OCI-M1 (cell line): Measurements from ENCODE around the gene TACR2.

Source experiments
- DNase-seq: peaks from one replicate; lab custom pipeline; 2025; lab: John Stamatoyannopoulos, UW

TACR2 gene

DNA sequence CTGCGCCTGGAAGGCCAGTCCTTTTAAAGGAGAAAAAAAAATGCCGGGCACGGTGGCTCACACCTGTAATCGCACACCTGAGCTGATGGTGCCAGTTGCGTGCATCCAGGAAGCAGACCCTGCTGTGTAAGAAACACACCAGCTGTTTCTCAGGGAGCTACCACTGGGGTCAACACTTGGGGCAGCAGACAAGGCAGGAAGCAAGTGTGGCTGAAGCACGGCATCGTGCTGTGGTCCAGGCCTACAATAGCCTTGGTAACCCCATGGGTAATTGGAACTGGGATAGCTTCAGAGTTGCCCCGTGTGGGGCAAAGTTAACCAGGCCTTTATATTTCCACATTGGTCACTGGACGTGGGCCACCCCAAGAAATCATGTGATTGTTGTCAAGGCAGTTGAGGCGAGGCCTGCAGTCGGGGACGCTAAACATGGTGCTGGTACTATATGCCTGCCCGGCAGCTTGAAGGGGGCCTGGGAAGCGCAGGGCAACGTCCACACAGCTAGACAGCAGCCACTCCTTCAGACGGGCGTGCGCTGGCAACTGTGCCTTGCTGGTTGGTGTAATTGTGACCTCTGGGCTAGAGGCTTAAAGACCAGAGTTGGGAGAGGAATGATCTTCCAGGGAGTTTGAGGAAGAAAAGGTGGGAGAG lies 2.5 kb upstream of the TACR2 start:
- DNase-seq: no peak

DNA sequence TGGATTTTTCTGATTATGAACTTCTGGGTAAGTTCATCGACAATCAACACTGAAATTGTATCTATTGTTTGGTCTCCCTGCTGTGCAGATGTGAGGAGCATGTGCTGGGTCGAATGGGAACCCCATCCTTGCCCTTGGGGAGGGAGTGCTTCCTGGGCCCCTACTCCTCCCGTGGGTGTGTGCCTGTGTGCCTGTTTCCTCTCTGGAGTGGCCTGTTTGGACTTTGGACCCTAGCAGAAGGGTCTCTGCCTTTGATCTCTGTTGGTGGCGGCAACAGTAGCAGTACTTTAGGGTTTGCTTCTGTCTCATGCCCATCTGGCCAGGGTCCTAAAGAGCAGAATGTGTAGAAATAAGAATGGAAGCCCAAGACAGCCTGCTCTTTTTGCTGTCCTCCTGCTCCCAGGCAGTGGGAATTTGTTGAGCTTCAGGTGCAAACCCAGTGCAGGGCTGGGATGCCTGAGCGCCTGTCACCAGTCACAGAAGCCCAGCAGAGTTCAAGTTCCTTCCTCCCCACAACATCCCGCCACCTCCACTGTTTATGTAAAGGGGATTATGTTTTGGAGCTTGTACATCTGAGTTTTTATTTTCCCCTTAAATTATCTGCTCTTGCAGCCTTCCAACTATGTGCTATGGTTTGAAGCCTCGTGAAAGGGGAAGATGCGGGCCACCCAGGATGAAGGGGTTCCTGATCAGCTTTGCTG lies 1.5 kb upstream of the TACR2 start:
- no peak for DNase-seq

DNA sequence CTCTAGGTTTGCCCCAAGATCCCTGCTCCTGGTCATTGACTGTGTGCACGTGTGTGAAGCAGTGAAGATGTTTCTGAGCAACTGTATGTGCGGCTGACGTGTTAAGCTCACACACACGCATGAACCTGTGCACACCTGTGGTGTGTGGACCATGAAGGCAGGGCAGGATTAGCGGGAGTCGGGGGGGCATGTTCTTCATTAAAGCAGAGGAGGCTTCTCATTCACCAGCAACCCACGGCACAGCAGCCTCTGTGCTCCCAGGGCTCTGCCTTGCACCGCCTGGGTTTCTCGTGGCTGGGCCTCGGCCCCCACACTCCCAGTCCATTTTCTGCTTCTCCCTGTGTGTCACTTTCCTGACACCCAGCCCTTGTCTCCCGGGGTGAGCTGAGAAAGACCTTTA lies 824 bp upstream of the TACR2 start:
- no peak for DNase-seq

DNA sequence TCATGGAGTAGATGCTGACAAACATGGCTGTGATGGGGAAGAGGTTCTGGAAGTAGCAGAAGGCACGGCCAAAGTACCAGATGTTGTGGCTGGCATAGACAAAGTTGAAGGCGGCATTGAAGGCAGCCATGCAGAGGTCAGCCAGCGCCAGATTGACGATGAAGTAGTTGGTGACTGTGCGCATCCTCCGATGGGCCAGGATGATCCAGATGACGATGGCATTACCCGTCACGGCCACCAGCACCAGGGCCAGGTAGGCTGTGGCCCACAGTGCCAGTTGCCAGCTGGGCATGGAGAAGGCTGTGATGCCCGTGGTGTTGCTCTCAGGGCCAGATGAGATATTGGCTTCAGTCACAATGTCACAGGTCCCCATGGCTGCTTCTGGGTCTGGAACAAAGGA lies 767 bp downstream of the TACR2 start:
- DNase-seq: no peak

DNA sequence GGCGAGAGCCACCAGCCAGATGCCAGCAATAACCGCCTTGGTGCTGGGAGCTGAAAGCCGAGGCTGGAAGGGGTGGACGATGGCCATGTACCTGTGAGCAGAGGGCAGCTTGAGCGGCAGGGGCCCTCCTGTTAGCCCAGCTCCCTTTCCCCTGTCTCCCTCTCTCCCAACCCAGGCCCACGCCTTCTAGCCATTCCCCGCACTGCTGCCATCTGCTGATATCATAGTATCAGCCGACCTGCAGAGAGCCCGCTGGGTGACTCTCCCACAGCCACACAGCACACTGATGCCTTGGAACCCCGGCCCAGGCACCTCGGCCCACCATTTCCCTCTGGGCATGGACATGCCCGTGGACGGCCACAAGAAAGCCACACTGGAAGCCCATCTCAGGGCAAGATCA lies 1.7 kb downstream of the TACR2 start:
- no peak for DNase-seq

DNA sequence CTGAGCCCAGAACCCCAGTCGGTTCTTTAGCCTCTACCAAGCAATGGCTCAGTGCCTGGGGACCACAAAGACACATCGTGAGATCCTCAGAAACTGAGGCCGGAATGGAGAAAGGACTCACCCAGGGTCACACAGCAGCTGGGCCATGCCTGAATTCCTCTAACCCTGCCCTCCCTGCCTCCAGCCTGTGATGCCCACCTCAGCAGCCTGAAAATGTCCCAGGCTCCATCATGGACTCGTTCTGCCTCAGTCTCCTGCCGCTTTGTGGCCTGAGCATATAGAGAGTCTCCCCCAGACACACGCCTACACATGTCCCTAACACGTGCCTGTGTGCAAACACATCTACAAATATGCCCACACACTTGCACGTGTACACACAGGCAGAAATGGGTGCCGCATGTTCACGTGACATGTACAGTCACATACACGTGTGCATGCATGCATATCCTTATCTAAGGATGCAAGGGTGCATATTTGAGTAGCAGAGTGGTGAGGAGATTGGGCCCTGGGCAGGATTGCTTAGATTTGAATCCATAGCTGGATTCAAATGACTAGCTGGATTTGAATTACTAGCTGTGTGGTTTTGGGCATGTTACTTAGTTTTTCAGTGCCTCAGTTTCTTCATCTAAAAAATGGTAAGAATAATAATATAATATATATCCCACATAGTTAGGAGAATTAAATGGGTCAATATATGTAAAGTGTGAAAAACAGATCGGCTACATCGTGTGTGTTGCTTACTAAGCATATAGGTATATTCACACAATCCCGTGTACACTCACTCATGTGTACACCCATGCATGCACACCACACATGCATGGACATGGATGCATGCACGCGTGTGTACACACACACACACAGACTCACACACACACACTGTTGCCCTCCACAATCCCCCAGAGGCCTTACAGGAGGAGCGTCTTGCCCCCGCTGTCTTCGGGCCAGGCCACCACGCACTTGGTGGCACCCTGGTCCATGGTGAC lies 2.4 kb downstream of the TACR2 start:
- no peak for DNase-seq

DNA sequence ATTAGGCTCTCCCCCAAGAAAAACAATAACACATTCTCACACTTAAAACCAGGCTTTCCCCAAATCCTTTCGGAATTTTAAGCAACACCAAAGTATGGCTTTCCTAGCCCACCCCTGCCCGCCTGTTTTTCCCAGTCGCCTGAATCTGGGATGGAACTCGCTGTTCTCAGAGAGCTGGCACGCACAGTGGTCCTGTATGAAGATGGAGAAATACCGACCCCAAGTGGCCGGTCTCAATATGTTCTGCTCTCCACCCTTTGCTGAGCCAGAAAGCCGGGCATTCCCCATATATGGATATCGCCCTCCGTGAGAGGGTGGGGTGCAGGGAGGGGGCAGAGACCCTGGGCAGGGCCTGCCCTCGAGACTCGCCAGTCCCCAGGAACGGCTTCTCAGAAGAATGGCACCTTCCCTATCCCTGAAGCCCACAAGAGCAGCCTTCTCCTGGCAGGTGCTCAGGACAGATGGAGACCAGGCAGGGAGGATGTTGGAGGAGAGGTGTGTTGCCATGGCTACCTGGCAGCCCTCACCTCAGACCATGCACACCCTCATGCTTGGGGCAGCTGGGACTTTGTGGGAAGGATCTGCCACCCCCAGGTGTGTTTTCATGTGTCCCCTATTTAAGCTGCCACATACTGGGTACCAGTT lies 3.4 kb downstream of the TACR2 start:
- peak; percentile 77 for DNase-seq

DNA sequence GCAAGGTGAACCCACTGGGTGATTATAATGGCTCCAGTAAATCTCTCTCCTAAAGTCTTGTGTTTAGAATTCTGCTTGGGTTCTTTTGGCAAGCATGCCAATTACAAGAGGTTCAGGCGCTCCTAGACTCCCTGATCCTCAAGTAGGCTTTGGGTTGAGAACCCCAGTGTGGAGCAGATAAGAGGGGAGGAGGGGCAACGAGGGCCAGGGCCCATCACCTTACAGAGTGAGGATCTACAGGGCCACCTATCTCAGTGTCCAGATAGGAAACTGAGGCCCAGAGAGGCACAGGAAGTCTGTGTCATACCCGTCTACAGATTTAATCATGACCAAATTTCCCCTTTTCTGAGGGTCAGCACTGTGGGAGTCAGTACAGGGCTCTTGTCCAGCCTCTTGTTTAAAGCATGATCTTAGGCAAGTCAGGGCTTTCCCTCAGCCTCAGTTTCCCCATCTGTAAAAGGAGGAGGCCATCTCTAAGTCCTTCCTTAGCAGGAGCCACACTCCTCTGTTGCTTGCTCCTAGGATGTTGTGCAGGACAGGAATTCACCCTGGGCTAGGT lies 4.4 kb downstream of the TACR2 start:
- DNase-seq: no peak

DNA sequence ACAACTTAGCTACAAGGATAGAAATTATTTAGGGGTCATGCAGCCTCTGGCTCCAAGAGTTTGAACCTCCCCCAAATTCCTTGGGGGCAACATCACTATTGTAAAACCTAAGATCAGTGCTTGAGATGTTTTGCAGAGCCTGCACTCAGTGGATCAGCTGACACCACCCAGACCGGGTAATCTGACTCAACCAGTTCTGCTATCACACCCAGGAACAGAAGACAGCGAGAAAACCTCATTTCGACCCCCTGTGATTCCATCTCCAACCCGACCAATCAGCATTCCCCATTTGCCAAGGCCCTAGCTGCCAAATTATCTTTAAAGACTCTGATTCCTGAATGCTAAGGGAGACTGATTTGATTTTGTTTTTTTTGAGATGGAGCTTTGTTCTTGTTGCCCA lies 5.2 kb downstream of the TACR2 start:
- peak; percentile 72 for DNase-seq

DNA sequence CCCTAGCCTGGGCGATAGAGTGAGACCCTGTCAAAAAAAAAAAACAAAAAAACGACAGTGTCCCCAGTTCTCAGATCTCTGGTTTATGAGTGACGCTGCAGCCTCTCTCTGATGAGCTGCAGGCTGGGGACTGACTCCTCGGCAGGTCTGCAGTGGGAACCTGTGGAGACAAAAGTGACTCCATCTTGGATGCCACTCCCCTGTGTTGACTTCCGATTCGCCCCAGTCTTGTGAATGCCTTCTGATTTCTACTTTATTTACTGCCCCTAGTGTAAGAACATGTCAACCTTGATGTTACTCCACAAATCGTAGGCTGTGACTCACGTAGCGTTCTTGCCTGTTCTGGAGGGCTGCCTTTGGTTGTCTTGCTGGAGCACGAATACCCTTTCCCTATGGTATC lies 6.2 kb downstream of the TACR2 start:
- no peak for DNase-seq

DNA sequence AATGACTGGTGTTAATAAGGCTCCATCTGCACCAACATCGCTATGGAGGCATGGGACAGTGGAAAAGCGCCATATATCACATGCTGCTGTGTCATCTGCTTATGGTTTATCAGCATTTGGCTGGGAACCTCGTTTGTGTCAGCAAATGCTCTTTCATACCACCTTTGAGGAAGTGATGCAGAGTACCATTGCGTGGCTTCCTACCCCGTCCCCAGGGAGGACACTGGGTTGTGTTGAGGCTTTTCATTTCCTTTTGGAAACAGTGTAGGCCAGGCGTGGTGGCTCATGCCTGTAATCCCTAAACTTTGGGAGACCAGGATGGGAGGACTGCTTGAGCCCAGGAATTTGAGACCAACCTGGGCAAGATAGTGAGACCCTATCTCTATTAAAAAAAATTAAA lies 6.8 kb downstream of the TACR2 start:
- peak; percentile 73 for DNase-seq

DNA sequence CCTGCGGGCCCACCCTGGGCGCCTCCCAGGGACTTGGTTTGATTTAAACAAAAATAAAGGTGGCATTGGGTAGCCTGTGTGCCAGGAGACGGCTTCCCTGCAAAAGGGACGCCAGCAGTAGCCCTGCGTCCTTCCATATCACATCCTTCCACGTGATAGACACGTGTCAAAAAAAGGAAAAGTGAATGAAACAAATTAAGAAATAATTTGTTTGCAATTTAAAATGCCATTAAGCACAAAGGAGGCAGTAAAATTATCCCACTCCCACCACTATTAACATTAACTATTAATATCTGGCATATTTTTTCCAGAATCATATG lies 7.6 kb downstream of the TACR2 start:
- no peak for DNase-seq

DNA sequence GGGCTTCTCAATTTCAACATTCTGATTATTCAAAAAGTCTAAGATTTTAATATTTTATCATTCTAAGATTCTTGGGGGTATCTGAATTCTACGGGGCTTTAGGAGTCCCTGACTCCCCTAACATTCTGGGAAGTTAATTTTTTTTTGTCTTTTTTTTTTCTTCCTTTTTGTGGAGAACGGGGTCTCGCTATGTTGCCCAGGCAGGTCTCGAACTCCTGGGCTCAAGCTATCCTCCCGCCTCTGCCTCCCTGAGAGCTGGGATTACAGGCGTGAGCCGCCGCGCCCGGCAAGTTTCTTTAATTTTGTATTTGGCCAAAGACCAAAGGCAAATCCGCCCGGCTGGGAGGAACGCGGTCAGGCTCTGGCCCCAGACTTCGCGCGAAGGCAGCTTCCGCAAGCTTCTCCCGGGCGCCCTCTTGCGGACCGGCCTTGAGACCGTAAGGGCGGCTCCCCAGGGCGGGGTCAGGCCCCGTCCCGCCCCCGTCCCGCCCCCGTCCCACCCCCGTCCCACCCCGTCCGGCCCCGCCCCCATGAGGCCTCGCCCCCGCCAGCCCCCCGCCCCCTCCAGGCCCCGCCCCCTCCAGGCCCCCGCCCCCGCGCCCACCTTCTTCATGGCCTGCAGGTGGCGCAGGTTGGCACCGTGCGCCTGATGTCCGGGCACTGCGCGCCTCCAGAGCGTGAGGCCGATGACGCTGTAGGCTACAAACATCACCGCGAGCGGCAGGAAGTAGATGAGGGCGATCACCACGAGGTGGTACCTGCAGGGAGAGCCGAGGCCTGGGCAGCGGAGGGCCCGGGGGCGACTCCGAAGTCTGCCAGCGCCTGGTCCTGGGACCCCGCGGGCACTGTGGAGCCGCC lies 8.2 kb downstream of the TACR2 start:
- peak; percentile 96 for DNase-seq

DNA sequence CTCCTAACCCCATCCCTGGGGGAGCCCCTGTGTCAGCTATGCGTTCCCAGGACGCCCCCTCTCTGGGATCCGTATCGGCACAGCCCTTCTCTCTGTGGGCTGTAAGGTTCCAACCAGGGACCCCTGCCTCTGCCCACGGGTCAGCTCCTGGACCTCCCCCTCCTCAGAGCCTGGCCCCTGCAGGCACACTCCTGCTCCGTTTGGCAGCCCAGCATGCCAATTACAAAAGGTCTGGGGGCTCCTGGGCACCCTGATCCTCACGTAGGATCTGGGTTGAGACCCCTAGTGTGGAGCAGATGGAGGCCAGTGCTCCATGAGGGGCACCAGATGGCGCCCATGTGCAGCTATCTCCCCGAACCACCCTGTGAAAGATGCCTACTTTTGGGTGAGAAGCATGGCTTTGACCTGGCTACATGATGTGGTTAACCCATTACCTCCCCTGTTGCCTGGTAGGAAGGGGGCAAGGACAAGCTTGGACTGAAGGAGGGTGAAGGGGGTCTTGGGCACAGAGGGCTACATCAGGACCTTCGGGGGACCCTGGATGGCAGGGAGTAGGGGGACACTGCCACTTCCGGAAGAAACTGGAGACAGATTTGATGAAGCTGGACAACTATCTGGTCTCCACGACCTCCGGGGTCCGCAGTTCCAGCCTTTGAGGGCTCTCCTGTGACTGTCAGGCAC lies 9.0 kb downstream of the TACR2 start:
- peak; percentile 47 for DNase-seq

DNA sequence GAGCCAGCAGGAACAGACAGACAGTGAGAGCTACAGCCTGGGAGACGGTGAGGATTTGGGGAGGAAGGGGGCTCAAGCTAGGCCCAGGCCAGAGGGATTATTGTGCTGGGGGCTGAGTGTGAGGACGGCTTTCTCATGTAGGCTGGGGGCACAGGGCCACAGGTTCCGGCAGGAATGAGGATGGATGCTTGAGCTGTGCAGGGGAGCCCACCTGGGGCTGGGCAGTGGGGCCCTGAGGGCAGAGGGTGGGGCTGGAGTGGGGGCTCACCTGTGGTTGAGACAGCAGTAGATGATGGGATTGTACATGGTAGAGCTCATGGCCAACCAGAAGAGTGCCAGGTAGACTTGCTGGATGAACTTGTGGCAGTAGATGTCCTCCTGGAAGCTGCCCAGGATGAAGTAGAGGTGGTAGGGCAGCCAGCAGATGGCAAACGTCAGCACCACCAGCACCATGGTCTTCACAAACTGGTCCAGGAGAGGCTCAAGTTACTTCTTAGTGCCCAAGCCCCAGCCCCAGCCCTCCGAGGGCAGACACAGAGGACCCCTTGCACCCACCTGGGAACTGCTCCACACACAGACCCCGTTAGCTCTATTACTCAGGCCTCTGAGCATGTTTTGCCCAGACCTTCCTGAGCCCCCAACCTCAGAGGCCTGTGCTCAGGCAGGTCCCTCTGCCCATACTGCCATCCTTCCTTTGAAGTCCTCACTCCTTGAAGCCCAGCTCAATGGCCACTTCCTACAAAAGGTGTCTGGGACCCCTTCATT lies 9.7 kb downstream of the TACR2 start:
- no peak for DNase-seq

DNA sequence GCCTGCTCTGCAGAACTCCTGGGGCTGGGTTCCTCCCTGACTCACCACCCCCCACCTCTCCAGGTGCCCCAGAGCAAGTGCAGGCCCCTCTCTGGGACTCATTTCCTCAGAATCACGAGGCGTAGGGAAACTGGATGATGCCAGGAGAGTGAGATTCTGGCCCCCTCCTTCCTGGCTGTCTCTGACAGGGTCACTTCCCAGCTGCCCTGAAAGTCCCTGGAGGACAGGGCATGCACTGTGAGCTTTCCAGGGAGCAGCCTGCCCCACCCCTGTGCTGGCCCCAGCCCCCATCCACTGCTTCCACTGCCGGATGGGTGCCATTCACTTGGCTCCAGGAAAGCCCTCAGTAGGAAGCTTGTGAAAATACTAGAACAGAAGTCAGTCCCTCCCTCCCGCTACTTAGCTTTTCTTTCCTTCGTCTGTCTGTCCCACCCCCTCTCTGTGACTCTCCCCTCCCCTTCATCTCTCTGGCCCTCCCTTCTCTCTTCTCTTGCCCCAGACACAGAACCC lies 10.4 kb downstream of the TACR2 start:
- no peak for DNase-seq

DNA sequence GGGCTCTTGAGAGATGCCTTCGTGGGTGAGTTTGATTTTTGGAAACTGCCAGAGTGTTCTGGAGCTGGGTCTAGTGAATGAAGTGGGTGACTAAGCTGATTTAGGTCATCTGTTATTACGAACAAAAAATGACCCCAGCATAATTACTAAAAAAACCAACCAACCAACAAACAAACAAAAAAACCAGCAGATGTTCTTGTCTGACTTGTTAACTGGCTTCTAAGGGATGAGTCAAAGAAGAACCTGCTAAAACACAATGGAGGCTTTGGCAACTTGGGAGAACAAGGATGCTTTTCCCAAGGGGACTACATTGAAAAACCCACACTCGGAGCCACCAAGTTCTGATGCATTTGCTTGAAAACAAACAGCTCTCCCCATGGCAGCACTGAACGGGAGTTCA lies 11.5 kb downstream of the TACR2 start:
- no peak for DNase-seq

DNA sequence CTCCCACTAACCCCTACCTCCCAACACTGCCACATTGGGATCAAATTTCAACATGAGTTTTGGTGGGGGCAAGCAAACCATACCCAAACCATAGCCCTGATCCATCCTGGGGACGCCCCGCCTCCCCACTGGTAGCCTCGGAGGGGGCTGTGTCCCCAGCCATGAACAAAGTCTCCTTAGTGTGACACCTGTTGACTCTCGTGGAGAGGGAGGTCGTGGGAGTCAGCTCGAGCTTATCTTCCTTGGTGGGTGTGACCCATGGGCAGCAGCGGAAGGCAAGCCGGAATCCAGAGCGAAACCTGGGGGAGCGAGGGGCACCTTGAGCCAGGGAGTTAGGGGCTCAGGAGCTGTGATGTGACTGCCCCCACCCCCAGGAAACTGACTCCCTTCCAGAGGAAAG lies 11.9 kb downstream of the TACR2 start:
- no peak for DNase-seq

DNA sequence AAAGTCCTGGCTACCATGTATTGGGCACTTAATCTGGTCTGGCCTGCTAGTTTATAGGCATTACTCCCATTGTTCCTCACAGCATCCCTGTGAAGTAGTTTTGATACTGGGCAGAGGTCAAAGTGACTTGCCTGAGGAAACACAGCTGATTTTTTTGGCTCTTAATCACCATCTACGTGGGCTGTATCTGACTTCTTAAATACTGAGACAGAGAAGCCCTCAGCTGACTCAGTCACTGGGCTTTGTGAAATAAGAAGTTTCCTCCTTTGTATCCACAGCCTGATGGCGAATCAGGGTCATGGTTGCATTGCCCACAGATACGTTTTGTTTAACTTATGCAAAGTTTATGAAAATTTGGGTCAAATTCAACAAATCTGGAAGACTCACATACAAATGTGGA lies 13.2 kb downstream of the TACR2 start:
- DNase-seq: no peak

DNA sequence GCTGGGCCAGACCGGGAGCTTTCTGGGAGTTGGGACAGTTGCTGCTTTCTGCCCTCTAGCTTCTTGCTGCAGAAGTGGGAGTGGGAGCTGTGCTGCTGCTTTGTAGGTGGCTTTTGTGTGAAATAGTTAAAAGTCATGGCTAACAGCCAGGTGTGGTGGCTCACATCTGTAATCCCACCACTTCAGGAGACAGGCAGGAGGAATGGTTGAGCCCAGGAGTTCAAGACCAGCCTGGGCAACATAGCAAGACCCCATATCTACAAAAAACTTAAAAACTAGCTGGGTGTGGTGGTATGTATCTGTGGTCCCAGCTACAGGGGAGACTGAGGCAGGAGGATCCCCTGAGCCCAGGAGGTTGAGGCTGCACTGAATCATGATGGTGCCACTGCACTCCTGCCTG lies 13.7 kb downstream of the TACR2 start:
- no peak for DNase-seq
